ENCODE data around the gene IL36RN. TPM values are rescaled to one million over a fixed set of nuclear protein-coding genes. Genes with fewer than 3 reads are reported as not detected.
A peak's percentile ranks its signal among the peaks of the same experiment; 100 is the strongest.

IL36RN gene
- total RNA-seq: not detected in 2 replicates
- polyA plus RNA-seq: not detected in 2 replicates

DNA sequence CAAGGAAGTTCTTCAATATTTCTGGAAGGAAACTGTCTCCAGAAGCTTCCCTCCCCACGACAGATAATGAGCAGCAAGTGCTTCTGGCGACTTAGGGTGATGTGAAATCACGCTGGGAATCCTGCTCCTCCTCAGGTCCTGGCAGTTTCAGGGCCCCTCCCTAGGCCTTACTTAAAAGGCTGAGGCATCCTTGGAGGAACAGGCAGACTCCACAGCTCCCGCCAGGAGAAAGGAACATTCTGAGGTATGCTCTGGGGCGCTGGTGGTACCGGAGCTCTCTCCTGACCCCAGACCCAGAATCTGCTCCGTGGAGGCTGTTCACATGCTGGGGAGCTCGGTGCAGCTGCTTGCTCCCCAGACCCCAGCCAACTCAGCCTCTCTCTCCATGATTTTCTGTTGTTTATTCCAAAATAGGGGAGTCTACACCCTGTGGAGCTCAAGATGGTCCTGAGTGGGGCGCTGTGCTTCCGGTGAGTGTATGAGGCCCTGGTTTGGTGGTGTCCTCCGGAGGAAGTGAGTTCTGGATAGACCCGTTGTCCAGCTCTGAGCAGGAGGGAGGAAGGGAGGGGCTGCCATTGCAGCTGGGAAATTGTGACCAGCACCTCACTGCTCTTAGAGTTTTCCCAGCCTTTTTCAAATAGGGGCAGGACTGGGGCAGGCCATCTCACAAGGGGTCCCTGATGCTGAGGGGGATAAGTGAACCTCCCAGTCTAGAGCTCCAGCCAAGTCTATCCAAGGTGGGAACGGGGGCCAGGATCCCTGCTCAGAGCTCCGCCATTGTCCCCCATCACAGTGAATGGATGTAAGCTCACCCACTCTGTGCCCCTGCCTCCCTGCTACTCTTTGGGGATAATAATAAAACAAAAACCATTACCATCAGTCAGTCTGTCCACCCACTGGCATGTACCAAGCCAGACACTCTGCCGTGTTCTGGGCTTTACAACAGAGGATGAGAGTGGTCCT, at the start of gene IL36RN:
Gene IL36RN, plus strand, starts transcription at position 201 of the 963 bp plus-strand sequence. Its CDS starts 241 bp downstream, at position 442.
- DNase-seq (ENCODE audit: low read depth in 1 of 2, low spot score in 1 of 2): no peak
- Histone ChIP-seq H3K27me3 (no peaks in the 10 kb centered on the region), H3K9me3 (ENCODE audit: low read depth) (no peaks in the 10 kb centered on the region), H3K27ac (no peak within 1 kb of the TSS), H3K36me3 (no peaks in the 10 kb centered on the region), H3K4me1 (ENCODE audit: low read depth) (no peaks in the 10 kb centered on the region), H3K4me3 (no peak within 1 kb of the TSS)
- TF ChIP-seq, protein P1, sequence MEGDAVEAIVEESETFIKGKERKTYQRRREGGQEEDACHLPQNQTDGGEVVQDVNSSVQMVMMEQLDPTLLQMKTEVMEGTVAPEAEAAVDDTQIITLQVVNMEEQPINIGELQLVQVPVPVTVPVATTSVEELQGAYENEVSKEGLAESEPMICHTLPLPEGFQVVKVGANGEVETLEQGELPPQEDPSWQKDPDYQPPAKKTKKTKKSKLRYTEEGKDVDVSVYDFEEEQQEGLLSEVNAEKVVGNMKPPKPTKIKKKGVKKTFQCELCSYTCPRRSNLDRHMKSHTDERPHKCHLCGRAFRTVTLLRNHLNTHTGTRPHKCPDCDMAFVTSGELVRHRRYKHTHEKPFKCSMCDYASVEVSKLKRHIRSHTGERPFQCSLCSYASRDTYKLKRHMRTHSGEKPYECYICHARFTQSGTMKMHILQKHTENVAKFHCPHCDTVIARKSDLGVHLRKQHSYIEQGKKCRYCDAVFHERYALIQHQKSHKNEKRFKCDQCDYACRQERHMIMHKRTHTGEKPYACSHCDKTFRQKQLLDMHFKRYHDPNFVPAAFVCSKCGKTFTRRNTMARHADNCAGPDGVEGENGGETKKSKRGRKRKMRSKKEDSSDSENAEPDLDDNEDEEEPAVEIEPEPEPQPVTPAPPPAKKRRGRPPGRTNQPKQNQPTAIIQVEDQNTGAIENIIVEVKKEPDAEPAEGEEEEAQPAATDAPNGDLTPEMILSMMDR (IDR thresholded peaks at IDR 0.05; ENCODE audit: low read depth, low read length): no peak

DNA sequence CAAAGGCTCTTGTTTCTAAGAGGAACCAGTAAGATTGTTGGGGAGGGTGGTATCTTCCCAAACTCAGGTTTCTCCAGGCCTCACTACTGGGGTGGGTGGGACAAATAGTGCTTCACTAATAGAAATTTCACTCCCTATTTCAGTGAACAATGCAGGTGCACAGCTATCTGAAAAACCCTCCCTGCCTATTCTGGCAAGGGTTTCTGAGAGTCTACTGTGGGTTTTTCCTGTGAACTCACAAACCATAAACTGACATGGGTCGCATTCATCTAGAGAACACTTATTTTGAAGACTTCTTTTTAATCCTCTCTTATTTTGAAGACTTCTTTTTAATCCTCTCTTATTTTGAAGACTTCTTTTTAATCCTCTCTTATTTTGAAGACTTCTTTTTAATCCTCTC, 49.4 kb upstream of the IL36RN start:
- Histone ChIP-seq H3K27ac (no peak overlapping the region), H3K36me3 (no peaks in the 10 kb centered on the region), H3K4me3 (no peak overlapping the region), H3K9me3 (ENCODE audit: low read depth) (no peaks in the 10 kb centered on the region), H3K4me1 (ENCODE audit: low read depth) (no peaks in the 10 kb centered on the region), H3K27me3 (no peaks in the 10 kb centered on the region)
- TF ChIP-seq, protein P1 (IDR thresholded peaks at IDR 0.05; ENCODE audit: low read depth, low read length): no peak
- DNase-seq (ENCODE audit: low read depth in 1 of 2, low spot score in 1 of 2): no peak

DNA sequence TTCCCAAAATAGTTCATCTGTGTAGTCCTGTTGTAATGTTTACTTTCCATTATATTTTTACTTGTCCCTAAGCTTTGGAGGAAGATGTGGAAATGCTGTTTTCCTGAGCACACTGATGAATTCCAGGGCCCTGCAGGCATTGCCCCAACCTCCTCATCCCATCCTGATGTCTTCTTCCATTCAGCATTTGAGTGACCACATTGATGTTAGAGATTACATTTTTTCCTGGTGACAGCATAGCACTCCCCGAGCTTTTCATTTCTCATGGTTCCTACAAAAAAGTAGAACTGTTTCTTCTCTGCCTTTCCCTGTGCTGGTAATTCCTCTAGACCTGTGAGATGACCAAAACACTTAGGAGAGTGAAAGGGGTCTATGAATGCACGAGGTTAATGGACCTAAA, 48.9 kb upstream of the IL36RN start:
- TF ChIP-seq, protein P1 (IDR thresholded peaks at IDR 0.05; ENCODE audit: low read depth, low read length): no peak
- Histone ChIP-seq H3K27ac (no peak overlapping the region), H3K27me3 (no peaks in the 10 kb centered on the region), H3K36me3 (no peaks in the 10 kb centered on the region), H3K9me3 (ENCODE audit: low read depth) (no peaks in the 10 kb centered on the region), H3K4me1 (ENCODE audit: low read depth) (no peaks in the 10 kb centered on the region), H3K4me3 (no peak overlapping the region)
- DNase-seq (ENCODE audit: low read depth in 1 of 2, low spot score in 1 of 2): peak in 1 of 2 donors; percentile 2

DNA sequence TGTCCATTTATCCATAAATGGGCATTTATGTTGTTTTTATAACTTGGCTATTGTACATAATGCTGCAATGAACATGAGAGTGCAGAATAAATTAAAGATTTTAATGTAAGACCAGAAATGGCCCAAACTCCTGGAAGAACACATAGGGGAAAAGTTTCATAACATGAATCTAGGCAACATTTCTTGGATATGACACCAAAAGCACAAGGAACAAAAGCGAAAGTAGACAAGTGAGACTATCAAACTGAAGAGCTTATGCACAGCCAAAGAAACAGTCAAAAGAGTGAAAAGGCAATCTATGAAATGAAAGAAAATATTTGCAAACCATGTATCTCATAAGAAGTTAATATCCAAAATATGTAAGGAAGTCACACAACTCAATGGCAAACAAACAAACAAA, 47.9 kb upstream of the IL36RN start:
- no peaks in the 10 kb centered on the region for H3K36me3 ChIP-seq
- H3K4me3 ChIP-seq: no peak overlapping the region
- DNase-seq (ENCODE audit: low read depth in 1 of 2, low spot score in 1 of 2): no peak
- no peaks in the 10 kb centered on the region for H3K4me1 ChIP-seq (ENCODE audit: low read depth)
- H3K27me3 ChIP-seq: no peaks in the 10 kb centered on the region
- H3K9me3 ChIP-seq (ENCODE audit: low read depth): no peaks in the 10 kb centered on the region
- no peak overlapping the region for H3K27ac ChIP-seq
- TF ChIP-seq, protein P1 (IDR thresholded peaks at IDR 0.05; ENCODE audit: low read depth, low read length): no peak

DNA sequence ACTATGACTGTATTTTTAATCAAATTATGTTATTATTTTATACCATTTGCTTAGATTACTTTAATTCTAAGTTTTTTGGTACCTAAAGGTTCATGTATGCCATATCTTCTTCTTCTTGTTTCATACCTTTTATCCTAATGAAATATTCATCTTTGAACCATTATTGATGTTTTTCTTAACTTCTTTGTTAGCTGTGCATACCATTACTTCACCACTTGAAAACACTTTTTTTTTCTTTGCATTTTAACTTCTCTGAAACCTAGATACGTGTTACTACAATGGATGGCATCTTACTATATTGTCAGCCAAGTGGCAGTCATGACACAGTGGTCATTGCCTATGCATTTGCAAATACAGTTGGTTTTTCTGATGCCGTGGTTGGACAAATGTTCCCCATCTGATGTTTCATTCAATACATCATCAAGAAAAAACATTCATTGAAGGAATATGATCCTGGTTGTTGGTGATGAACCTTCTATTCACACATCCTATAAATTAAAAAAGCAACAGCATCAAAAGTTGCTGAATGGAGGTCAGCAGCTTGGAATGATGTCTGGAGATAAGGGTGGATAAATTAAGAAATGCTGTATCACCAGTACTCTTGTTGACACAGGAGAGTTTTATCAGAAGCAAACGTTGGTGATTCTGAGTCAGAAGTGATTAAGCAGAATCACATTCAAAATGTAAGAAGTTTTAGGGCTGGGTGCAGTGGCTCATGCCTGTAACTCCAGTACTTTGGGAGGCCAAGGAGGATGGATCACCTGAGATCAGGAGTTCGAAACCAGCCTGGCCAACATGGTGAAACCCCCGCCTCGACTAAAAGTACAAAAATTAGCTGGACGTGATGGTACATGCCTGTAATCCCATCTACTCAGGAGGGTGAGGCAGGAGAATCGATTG, 46.3 kb upstream of the IL36RN start:
- Histone ChIP-seq H3K4me3 (no peak overlapping the region), H3K36me3 (no peaks in the 10 kb centered on the region), H3K27ac (no peak overlapping the region), H3K9me3 (ENCODE audit: low read depth) (no peaks in the 10 kb centered on the region), H3K4me1 (ENCODE audit: low read depth) (no peaks in the 10 kb centered on the region), H3K27me3 (no peaks in the 10 kb centered on the region)
- DNase-seq (ENCODE audit: low read depth in 1 of 2, low spot score in 1 of 2): peak in 1 of 2 donors; percentile 18
- TF ChIP-seq, protein P1 (IDR thresholded peaks at IDR 0.05; ENCODE audit: low read depth, low read length): no peak

Data from cardiac muscle cell (in vitro differentiated cells and primary cell).